Activated CD8-positive, alpha-beta memory T cell treated with anti-CD3 and anti-CD28 coated beads for 4 hours (primary cell): ENCODE data around the gene TINAG.

Experiments used
- DNase-seq, 2 donors: peaks; one replicate each; pipeline ENCODE4 v3.0.0-alpha.2; 2020; ENCODE audit warnings: low read depth in 2 of 2

Gene TINAG

GRCh38 chr6:54426995-54427394 is 118.8 kb downstream of the TINAG start:
- no peak for DNase-seq

DNA sequence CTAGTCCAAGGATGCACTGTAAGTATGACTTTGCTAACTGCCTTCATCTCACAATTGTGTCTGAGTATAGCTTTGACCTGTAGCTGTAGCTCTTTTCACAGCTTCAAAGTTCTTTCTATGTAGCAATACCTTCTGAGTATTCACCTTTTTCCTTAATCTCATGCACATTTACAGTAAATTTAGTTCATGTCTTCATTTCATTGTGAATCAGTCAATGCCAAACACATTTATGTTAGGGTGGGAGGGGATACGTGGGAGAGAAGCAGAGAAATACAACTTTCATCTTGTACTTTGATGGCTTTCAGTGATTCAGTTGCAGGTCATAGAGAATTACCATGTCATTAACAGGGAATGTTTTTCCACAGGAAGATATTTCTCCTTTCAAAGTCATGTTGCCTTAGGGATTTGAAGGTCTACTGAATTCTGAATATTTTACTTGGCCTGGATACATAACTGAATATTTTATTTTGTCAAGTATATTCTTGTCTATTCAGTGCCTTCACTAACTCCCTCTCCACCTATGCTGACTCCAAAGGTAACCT is 119.2 kb downstream of the TINAG start:
- no peak for DNase-seq

- no peak for DNase-seq
Measured at GRCh38 chr6:54428431-54428830, 120.2 kb downstream of the TINAG start.

DNA sequence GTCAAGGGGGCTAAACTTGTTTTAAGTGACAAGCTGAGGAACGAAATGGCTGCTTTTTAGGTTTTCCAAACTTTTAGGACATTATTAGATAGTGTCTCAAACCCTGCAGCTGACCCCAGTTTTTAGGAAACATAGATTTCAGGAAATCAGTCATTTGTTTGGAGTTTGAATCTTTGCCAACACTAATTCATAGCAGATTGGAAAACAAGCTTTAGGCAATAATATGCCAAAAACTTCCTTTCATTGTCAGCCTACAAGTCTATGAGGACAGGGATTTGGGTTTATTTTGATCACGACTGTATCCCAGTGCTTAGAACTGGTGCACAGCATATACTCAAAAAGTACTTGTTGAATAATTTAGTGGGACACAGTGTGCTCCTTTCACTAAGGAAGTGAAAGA is 123.2 kb downstream of the TINAG start:
- DNase-seq: no peak
